NT2/D1 (cell line): ENCODE results near the gene RAI1.

Source experiments
- SUZ12 ChIP-seq: IDR thresholded peaks from 2 replicates; pipeline ENCODE4 v1.6.1; 2011; ENCODE audit not compliant: insufficient read length, insufficient read depth; ENCODE audit errors: extremely low read depth
- YY1 ChIP-seq: IDR thresholded peaks from 2 replicates; pipeline ENCODE4 v1.6.1; 2011; ENCODE audit not compliant: insufficient read length, insufficient read depth
- ZNF274 ChIP-seq: IDR thresholded peaks from 2 replicates; pipeline ENCODE4 v1.6.1; 2011; ENCODE audit warnings: mild to moderate bottlenecking, low read depth, low read length

- TF ChIP-seq YY1, result no peak
- no peak for TF ChIP-seq ZNF274
- TF ChIP-seq SUZ12, result no peak
Observed at GRCh38 chr17:17718251-17718650, 37.0 kb downstream of the RAI1 start.
